Adrenal gland (tissue), 12 donors: Measurements from ENCODE around the gene ZBTB7B. TPM values are rescaled to one million over a fixed set of nuclear protein-coding genes. Genes with fewer than 3 reads are reported as not detected.

ENCODE experiments used
- DNase-seq, 7 donors: peaks; one replicate each; pipeline ENCODE4 v3.0.0-alpha.2; 2019 to 2020
- H3K27ac ChIP-seq, 5 donors: fragments of 200-600 bp; sonication (generic) in 4 of 5; 1 replicate in 3 of 5; 2 replicates in 2 of 5; pipeline versions ENCODE4 v1.5.1 to v1.8.0; 2016 to 2020; ENCODE audit warnings: mild to moderate bottlenecking in 1 of 5
- H3K27me3 ChIP-seq: fragments of 200-600 bp; 2 replicates; pipeline ENCODE4 v1.8.0; 2021
- H3K36me3 ChIP-seq, 2 donors: fragments of 200-600 bp; replicated peaks in 1 of 2; 1 replicate in 1 of 2; 2 replicates in 1 of 2; pipeline versions ENCODE4 v1.5.1 to v1.8.0; 2018 to 2022
- H3K4me1 ChIP-seq, 2 donors: fragments of 200-600 bp; replicated peaks in 1 of 2; 1 replicate in 1 of 2; 2 replicates in 1 of 2; pipeline versions ENCODE4 v1.5.1 to v1.8.0; 2018 to 2021
- H3K4me3 ChIP-seq, 4 donors: fragments of 200-600 bp; sonication (generic) in 3 of 4; one replicate each; pipeline ENCODE4 v1.5.1; 2016 to 2018
- H3K9me3 ChIP-seq, 3 donors: fragments of 200-600 bp; sonication (generic) in 1 of 3; replicated peaks in 1 of 3; 1 replicate in 2 of 3; 2 replicates in 1 of 3; pipeline versions ENCODE4 v1.5.1 to v1.8.0; 2016 to 2021
- POLR2A ChIP-seq, 2 donors: fragments of 450-650 bp; IDR thresholded peaks; one replicate each; pipeline ENCODE4 v1.6.1; 2017; ENCODE audit warnings: antibody characterized with exemption in 2 of 2, mild to moderate bottlenecking in 2 of 2, moderate library complexity in 1 of 2
- WGBS, 4 donors: extraction: QIAGEN DNeasy Blood & Tissue Kit in 2 of 4; methylation state at CpG; one replicate each; pipeline versions ENCODE4 v1.1.5 to v1.1.7; 2013 to 2017; 5-methylcytosine and 5-hydroxymethylcytosine counted together
- intact Hi-C, 2 donors: fragments of 100-400 bp; cut with DNase I; formaldehyde crosslinking; loops; one replicate each; pipeline versions ENCODE4 v1.14.1 to v1.15.0; 2022 to 2023
- polyA plus RNA-seq, 3 donors: library from polyadenylated mRNA; stranded (reverse); fragments of 200-250 nt in 2 of 3; fragments of 350-450 nt in 1 of 3; fragmentation: Illumina TruSeq in 1 of 3; extraction: RNeasy Lipid Tissue Mini Kit (QIAGEN cat#74804) in 1 of 3; gene quantifications; one replicate each; pipeline ENCODE4 v1.2.3, GENCODE V29; 2013 to 2014
- total RNA-seq, 9 donors: library from RNA; depleted of rRNA in 4 of 9; stranded (reverse); fragments of >200 nt in 4 of 9; fragments of 120-200 nt in 1 of 9; fragmentation: NEBNext Ultra II Directional in 1 of 9; extraction: Animal tissue kit (Norgen Biotek cat#: 25700) in 1 of 9; gene quantifications; one replicate each; pipeline versions ENCODE4 v1.1.0 to v1.2.4, GENCODE V29; 2013 to 2023
- TF ChIP-seq, protein P1 (sequence below), 6 experiments: fragments of 450-650 bp in 4 of 6; fragments of 200-600 bp in 2 of 6; sonication (generic) in 1 of 6; IDR thresholded peaks; 1 replicate in 5 of 6; 2 replicates in 1 of 6; pipeline versions ENCODE4 v1.5.1 to v1.8.0; 2016 to 2021; ENCODE audit warnings: antibody characterized with exemption in 6 of 6, mild to moderate bottlenecking in 2 of 6, moderate library complexity in 1 of 6
- donor health status: healthy with polysubstance abuse.
- donor health status: Bipolar disorder and iron deficiency.
- donor health status: DM: yes; HTN: yes; CAD: no.
- donor health status: DM: no; HTN: no; CAD: no.
- donor health status: DM: no; HTN: no; CAD: no.
- donor health status: DM: yes; HTN: yes; CAD: no.

ZBTB7B gene
- total and polyA plus RNA-seq, 12 donors = 22.4 to 126 (median 75.9) TPM

DNA sequence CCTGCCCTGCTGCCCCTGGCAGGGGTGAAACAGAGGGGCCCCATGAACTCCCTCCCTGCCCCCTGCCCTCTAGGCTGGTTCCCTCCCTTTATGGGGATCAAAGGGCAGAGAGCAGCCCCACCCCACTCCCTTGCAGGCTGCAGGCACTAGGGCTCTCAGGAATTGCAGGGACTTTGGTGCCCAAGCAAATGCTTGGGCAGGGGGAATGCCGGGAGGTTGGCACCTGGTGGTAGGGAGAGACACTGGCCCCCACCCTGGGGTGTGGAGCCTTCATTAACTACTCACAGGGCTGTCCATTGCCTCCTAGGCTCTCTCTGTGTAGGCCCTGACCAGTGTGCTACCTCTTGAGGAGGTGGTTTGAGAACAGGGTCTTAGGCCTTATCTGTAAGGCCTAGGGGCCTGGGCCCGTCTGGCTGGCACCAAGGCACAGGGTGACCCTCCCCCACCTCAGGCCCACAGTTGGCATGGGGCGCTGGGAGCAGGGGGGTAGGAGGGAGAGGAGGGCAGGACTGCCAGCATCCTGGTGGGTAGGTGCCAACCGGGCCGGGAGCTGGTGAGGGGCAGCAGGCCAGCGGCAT lies 4.7 kb downstream of the ZBTB7B start:
- H3K9me3 ChIP-seq = no peaks in the 10 kb centered on the region
- DNase-seq = peak; percentile 53 to 77 (median 66)
- TF ChIP-seq, protein P1, sequence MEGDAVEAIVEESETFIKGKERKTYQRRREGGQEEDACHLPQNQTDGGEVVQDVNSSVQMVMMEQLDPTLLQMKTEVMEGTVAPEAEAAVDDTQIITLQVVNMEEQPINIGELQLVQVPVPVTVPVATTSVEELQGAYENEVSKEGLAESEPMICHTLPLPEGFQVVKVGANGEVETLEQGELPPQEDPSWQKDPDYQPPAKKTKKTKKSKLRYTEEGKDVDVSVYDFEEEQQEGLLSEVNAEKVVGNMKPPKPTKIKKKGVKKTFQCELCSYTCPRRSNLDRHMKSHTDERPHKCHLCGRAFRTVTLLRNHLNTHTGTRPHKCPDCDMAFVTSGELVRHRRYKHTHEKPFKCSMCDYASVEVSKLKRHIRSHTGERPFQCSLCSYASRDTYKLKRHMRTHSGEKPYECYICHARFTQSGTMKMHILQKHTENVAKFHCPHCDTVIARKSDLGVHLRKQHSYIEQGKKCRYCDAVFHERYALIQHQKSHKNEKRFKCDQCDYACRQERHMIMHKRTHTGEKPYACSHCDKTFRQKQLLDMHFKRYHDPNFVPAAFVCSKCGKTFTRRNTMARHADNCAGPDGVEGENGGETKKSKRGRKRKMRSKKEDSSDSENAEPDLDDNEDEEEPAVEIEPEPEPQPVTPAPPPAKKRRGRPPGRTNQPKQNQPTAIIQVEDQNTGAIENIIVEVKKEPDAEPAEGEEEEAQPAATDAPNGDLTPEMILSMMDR (IDR thresholded peaks at IDR 0.05) = no peak
- TF ChIP-seq POLR2A (IDR thresholded peaks at IDR 0.05) = no peak
- H3K27ac ChIP-seq = peak overlapping the region in 4 of 5 donors; percentile 15 to 99 (median 84)
- peak overlapping the region in 1 of 4 donors; percentile 41 for H3K4me3 ChIP-seq
- no peaks in the 10 kb centered on the region for H3K36me3 ChIP-seq
- peaks cover 66 to 72% of the 10 kb centered on the region in 2 donors for H3K4me1 ChIP-seq
- 31 to 37% (median 36%) methylated on average over 6 of the region's 6 CpGs; no CpG with 5 or more reads in 1 of the 4 donors for WGBS, 4 donors
- H3K27me3 ChIP-seq = no peaks in the 10 kb centered on the region
- intact Hi-C loops = no loop called here

DNA sequence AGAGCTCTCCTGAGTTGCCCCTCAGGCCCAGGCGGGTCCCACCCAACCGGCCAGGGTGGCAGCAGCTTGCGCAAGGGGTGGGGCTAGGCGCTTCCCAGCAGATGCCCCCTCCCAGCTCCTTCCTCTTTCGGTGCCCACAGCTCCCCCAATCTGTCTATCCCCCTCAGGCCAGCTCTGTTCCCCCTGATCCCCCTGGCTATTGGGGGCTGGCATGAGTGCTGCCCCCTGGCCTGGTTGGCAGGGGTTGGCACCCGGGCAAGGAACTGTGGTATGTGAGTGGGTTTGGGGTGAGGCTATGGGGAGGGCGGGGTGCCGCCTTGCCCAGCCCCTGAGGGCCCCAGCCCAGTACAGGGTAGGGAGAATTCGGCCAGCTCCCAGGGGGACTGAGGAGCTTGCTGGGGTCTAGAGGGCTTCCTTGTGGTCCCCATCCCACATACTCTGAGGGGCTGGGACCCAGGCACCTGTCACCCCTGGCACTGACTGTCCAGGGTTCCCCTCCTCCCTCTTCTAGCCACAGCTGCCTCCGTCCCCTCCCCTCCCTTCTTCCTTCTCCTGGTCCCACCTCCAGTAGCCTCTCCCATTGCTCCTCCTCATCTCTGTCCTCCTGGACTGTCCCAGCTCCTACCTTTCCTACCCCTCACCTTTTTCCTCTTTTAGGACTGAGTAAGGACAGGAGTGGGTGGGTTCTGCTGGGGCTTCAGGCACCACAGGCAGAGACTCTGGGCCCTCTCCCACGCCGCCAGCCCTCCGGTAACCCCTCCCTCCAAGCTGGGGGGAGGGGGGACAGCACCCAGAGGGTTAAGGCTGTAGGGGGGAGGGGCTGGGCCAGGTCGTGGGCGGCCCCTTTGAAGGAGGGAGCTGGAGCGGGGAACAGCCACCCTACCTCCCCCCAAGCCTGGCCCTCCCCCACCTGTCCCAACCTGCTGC lies 5.7 kb downstream of the ZBTB7B start:
- no peak for TF ChIP-seq POLR2A (IDR thresholded peaks at IDR 0.05)
- TF ChIP-seq, protein P1 (IDR thresholded peaks at IDR 0.05) = no peak
- Histone ChIP-seq H3K9me3 (no peaks in the 10 kb centered on the region), H3K4me1 (peaks cover 76 to 82% of the 10 kb centered on the region in 2 donors), H3K27ac (peak overlapping the region; percentile 15 to 99 (median 70)), H3K4me3 (peak overlapping the region in 1 of 4 donors; percentile 41), H3K36me3 (no peaks in the 10 kb centered on the region), H3K27me3 (no peaks in the 10 kb centered on the region)
- peak in 2 of 7 donors; percentile 28 to 54 for DNase-seq
- intact Hi-C loops = no loop called here
- 39 to 65% (median 48%) methylated on average over 8 to 16 of the region's 16 CpGs for WGBS, 4 donors

DNA sequence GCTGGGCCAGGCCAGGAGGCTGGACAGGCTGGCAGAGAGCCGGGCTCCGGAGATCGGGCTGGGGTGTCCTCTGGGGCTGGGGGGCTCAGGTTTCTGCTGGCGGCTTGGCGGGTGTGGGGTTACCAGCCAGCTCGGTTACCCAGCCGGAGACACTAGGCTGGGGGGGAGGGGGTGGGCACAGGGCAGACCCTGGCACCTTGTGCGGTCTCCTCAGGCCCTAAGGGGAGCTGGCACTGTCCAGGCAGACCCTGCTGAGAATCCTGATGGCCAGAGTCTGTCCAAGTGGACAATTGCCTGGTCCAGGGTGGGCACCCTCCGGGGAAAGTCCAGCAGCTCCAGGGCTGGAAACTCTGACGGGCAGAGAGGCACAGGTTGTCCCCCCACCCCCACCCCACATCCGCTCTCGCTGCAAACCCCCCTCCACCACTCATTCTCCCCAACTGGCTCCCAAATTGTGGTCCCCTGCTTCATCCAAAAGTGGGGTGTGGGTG lies 6.7 kb downstream of the ZBTB7B start:
- intact Hi-C loops = no loop called here

More for the DNA sequence above, 6.7 kb downstream of the ZBTB7B start:
- Histone ChIP-seq H3K36me3 (no peaks in the 10 kb centered on the region), H3K4me1 (peaks cover 82 to 83% of the 10 kb centered on the region in 2 donors), H3K27ac (peak overlapping the region in 3 of 5 donors; percentile 15 to 99 (median 70)), H3K9me3 (no peaks in the 10 kb centered on the region), H3K27me3 (no peaks in the 10 kb centered on the region), H3K4me3 (peak overlapping the region in 1 of 4 donors; percentile 41)
- DNase-seq = peak in 3 of 7 donors; percentile 13 to 49 (median 20)
- 77 to 96% (median 93%) methylated on average over 3 to 12 of the region's 12 CpGs for WGBS, 4 donors
- TF ChIP-seq POLR2A (IDR thresholded peaks at IDR 0.05) = no peak
- TF ChIP-seq, protein P1 (IDR thresholded peaks at IDR 0.05) = no peak
